OCI-LY7 (cell line): ENCODE measurements around the gene FOS. TPM values are rescaled to one million over a fixed set of nuclear protein-coding genes. Genes with fewer than 3 reads are reported as not detected.

ENCODE experiments used
- BruUV-seq: library from RNA; stranded (reverse); fragments of 400-500 nt; replicated peaks from 2 replicates; lab custom pipeline; 2021; lab: Mats Ljungman, UMichigan
- CTCF ChIA-PET: fragments of 300-600 bp; sonication (Branson Sonifier 250); formaldehyde crosslinking; loops from one replicate; lab custom pipeline; 2022; ENCODE audit warnings: antibody characterized with exemption; ENCODE audit not compliant: unreplicated experiment; lab: Charles Lee
- POLR2A ChIA-PET: fragments of 300-600 bp; sonication (Branson Sonifier 250); formaldehyde crosslinking; loops from one replicate; lab custom pipeline; 2022; ENCODE audit warnings: antibody characterized with exemption; lab: Charles Lee
- DNase-seq: peaks from one replicate; pipeline ENCODE4 v3.0.0-alpha.2; 2015; ENCODE audit warnings: low spot score
- H2AFZ ChIP-seq: fragments of 200-600 bp; sonication (generic), shearing (Covaris generic); 2 replicates; pipeline ENCODE4 v1.6.1; 2014; ENCODE audit warnings: mild to moderate bottlenecking, antibody characterized with exemption, low read length, moderate library complexity
- H3K27ac ChIP-seq: fragments of 200-600 bp; sonication (generic); 2 replicates; pipeline ENCODE4 v1.5.1; 2014; ENCODE audit warnings: mixed run types, low read depth, mild to moderate bottlenecking, moderate library complexity, low read length, inconsistent platforms; ENCODE audit not compliant: poor library complexity, severe bottlenecking
- H3K36me3 ChIP-seq: fragments of 200-600 bp; sonication (generic); 2 replicates; pipeline ENCODE4 v1.6.1; 2014; ENCODE audit warnings: mild to moderate bottlenecking, antibody characterized with exemption, low read length, moderate library complexity, mixed read lengths; ENCODE audit not compliant: insufficient read depth
- H3K4me1 ChIP-seq: fragments of 200-600 bp; sonication (generic); 2 replicates; pipeline ENCODE4 v1.5.1; 2014; ENCODE audit warnings: mild to moderate bottlenecking, low read length; ENCODE audit not compliant: insufficient read depth, poor library complexity, severe bottlenecking
- H3K4me2 ChIP-seq: fragments of 200-600 bp; sonication (generic); 2 replicates; pipeline ENCODE4 v1.6.1; 2014; ENCODE audit warnings: mild to moderate bottlenecking, low read length
- H3K4me3 ChIP-seq: fragments of 200-600 bp; sonication (generic); 2 replicates; pipeline ENCODE4 v1.5.1; 2014; ENCODE audit warnings: mild to moderate bottlenecking, low read depth, low read length; ENCODE audit not compliant: poor library complexity, severe bottlenecking
- H3K79me2 ChIP-seq: fragments of 200-600 bp; sonication (generic); 2 replicates; pipeline ENCODE4 v1.6.1; 2016; ENCODE audit warnings: low read depth, mild to moderate bottlenecking, low read length, moderate library complexity, mixed read lengths; ENCODE audit not compliant: insufficient read depth
- H3K9me2 ChIP-seq: fragments of 200-600 bp; sonication (generic); 2 replicates; pipeline ENCODE4 v1.6.1; 2016; ENCODE audit warnings: mild to moderate bottlenecking, low read length, mixed read lengths; ENCODE audit not compliant: insufficient read depth
- H3K9me3 ChIP-seq: fragments of 200-600 bp; sonication (generic); 2 replicates; pipeline ENCODE4 v1.6.1; 2014; ENCODE audit warnings: mild to moderate bottlenecking, mixed run types, low read length, mixed read lengths
- H4K20me1 ChIP-seq: fragments of 200-600 bp; sonication (generic); 2 replicates; pipeline ENCODE4 v1.6.1; 2014; ENCODE audit warnings: mild to moderate bottlenecking, antibody characterized with exemption, low read length, moderate library complexity, mixed read lengths; ENCODE audit not compliant: insufficient read depth
- CTCF ChIP-seq: fragments of 200-600 bp; sonication (generic); conservative IDR thresholded peaks from 2 replicates; pipeline ENCODE4 v1.5.1; 2014; ENCODE audit warnings: mild to moderate bottlenecking, antibody characterized with exemption, low read length, moderate library complexity, mixed read lengths
- EZH2phosphoT487 ChIP-seq: fragments of 200-600 bp; sonication (generic); IDR thresholded peaks from 2 replicates; pipeline ENCODE4 v1.6.1; 2018; ENCODE audit warnings: low read depth, borderline replicate concordance, mild to moderate bottlenecking, mixed run types, antibody characterized with exemption, low read length, moderate library complexity, mixed read lengths
- intact Hi-C: fragments of 100-400 bp; cut with micrococcal nuclease; formaldehyde crosslinking; loops from one replicate; pipeline ENCODE4 v1.10.0; 2022; ENCODE audit not compliant: unreplicated experiment
- total RNA-seq, 2 experiments: library from RNA; depleted of rRNA in 1 of 2; stranded (reverse); fragments of >200 nt in 1 of 2; shearing (Covaris generic) in 1 of 2; gene quantifications; 2 replicates each; pipeline ENCODE4 v1.2.3, GENCODE V29; 2014 to 2022

Gene FOS
- total RNA-seq, 2 experiments from 2014 or later, result 3.3 to 16.9 TPM

- H3K79me2 ChIP-seq, result no peaks in the 10 kb centered on the region
- no peaks in the 10 kb centered on the region for H4K20me1 ChIP-seq
- ChIA-PET CTCF (no interaction called here), POLR2A (interaction anchor here (0.5 to 1.0 kb wide), 3 partner anchors 14 to 308 kb away, joined by 3 to 7 read pairs (median 4); no protein-coding TSS in a partner anchor)
- BruUV-seq, result no TSS peak
- no peak overlapping the region for H3K4me2 ChIP-seq
- intact Hi-C loops, result no loop called here
- H3K4me3 ChIP-seq, result no peak overlapping the region
- H3K9me3 ChIP-seq, result no peaks in the 10 kb centered on the region
- no peaks in the 10 kb centered on the region for H3K9me2 ChIP-seq
- no peaks in the 10 kb centered on the region for H3K36me3 ChIP-seq
- no peaks in the 10 kb centered on the region for H3K4me1 ChIP-seq
- H3K27ac ChIP-seq, result no peak overlapping the region
- H2AFZ ChIP-seq, result no peak overlapping the region
- DNase-seq, result no peak
- TF ChIP-seq CTCF, result no peak
- TF ChIP-seq EZH2phosphoT487, result no peak
These were observed 9.7 kb upstream of the FOS start for GRCh38 chr14:75268633-75269550.

- Histone ChIP-seq H3K4me3 (no peak overlapping the region), H3K36me3 (no peaks in the 10 kb centered on the region), H3K9me3 (no peaks in the 10 kb centered on the region), H3K4me2 (no peak overlapping the region), H3K9me2 (no peaks in the 10 kb centered on the region), H4K20me1 (no peaks in the 10 kb centered on the region), H3K4me1 (peaks cover 9% of the 10 kb centered on the region), H3K79me2 (no peaks in the 10 kb centered on the region), H2AFZ (no peak overlapping the region), H3K27ac (no peak overlapping the region)
- intact Hi-C loops, result no loop called here
- TF ChIP-seq CTCF (no peak), EZH2phosphoT487 (no peak)
- DNase-seq, result no peak
- CTCF ChIA-PET, result no interaction called here
- no TSS peak for BruUV-seq
- POLR2A ChIA-PET, result interaction anchor here (0.6 to 0.7 kb wide), 5 partner anchors 22 to 329 kb away, joined by 3 to 6 read pairs (median 3); no protein-coding TSS in a partner anchor
These were observed 7.1 kb upstream of the FOS start for GRCh38 chr14:75271514-75271913.
